CD4-positive, alpha-beta memory T cell (primary cell): ENCODE measurements around the gene MAS1L. TPM values are rescaled to one million over a fixed set of nuclear protein-coding genes. Genes with fewer than 3 reads are reported as not detected.
"Not testable (repeated sequence)": the region's sequence is repeated elsewhere in the genome, so short reads cannot be mapped to it uniquely, and the experiment has no call there.

Experiments used
- CTCF ChIA-PET: fragments of 350-600 bp; sonication (Branson Sonifier 250); formaldehyde crosslinking; loops from one replicate; lab custom pipeline; 2021; ENCODE audit warnings: inconsistent platforms; ENCODE audit not compliant: partially characterized antibody; lab: Charles Lee
- POLR2A ChIA-PET: fragments of 350-600 bp; sonication (Branson Sonifier 250); formaldehyde crosslinking; loops from one replicate; lab custom pipeline; 2021; ENCODE audit not compliant: partially characterized antibody; lab: Charles Lee
- DNase-seq, 5 donors: peaks; one replicate each; pipeline versions ENCODE4 v3.0.0 to v3.0.0-alpha.2; 2020 to 2022; ENCODE audit warnings: mixed read lengths in 1 of 5
- H3K27ac ChIP-seq: one replicate; pipeline ENCODE4 v1.7.0; 2013; ENCODE audit warnings: low read depth, low read length
- H3K27me3 ChIP-seq: 2 replicates; pipeline ENCODE4 v1.7.0; 2013; ENCODE audit warnings: mild to moderate bottlenecking, low read length, moderate library complexity; ENCODE audit not compliant: insufficient read depth
- H3K36me3 ChIP-seq: 2 replicates; pipeline ENCODE4 v1.7.0; 2013; ENCODE audit warnings: mild to moderate bottlenecking, low read length, moderate library complexity; ENCODE audit not compliant: insufficient read depth
- H3K4me1 ChIP-seq: 2 replicates; pipeline ENCODE4 v1.7.0; 2013; ENCODE audit warnings: mild to moderate bottlenecking, low read length, moderate library complexity; ENCODE audit not compliant: insufficient read depth
- H3K4me3 ChIP-seq, 2 donors: one replicate each; pipeline ENCODE4 v1.7.0; 2013; ENCODE audit warnings: low read length in 2 of 2, mild to moderate bottlenecking in 1 of 2
- H3K9me3 ChIP-seq, 2 donors: one replicate each; pipeline ENCODE4 v1.7.0; 2013; ENCODE audit warnings: low read length in 2 of 2, control low read depth in 1 of 2; ENCODE audit not compliant: control insufficient read depth in 1 of 2
- H3K27ac Mint-ChIP-seq, 7 donors: one replicate each; pipeline ENCODE4 v1.8.0; 2020 to 2021; ENCODE audit warnings: mixed read lengths in 7 of 7, mild to moderate bottlenecking in 6 of 7, inconsistent platforms in 3 of 7, moderate library complexity in 3 of 7
- H3K27me3 Mint-ChIP-seq, 2 donors: one replicate each; pipeline ENCODE4 v1.8.0; 2020 to 2021; ENCODE audit warnings: mixed read lengths in 2 of 2
- H3K36me3 Mint-ChIP-seq, 2 donors: one replicate each; pipeline ENCODE4 v1.8.0; 2020 to 2021; ENCODE audit warnings: mixed read lengths in 2 of 2, inconsistent platforms in 1 of 2, mild to moderate bottlenecking in 1 of 2
- H3K4me1 Mint-ChIP-seq, 4 donors: one replicate each; pipeline ENCODE4 v1.8.0; 2020 to 2021; ENCODE audit warnings: mixed read lengths in 4 of 4, mild to moderate bottlenecking in 1 of 4
- H3K4me3 Mint-ChIP-seq, 8 donors: one replicate each; pipeline ENCODE4 v1.8.0; 2020 to 2021; ENCODE audit warnings: mixed read lengths in 8 of 8, mild to moderate bottlenecking in 7 of 8, moderate library complexity in 6 of 8, inconsistent platforms in 3 of 8
- H3K9me3 Mint-ChIP-seq, 8 donors: one replicate each; pipeline ENCODE4 v1.8.0; 2020 to 2021; ENCODE audit warnings: mixed read lengths in 8 of 8, mild to moderate bottlenecking in 5 of 8, inconsistent platforms in 3 of 8, moderate library complexity in 1 of 8
- intact Hi-C: fragments of 100-400 bp; cut with micrococcal nuclease; formaldehyde crosslinking; loops from one replicate; pipeline ENCODE4 v1.15.1; 2023
- polyA plus RNA-seq, 2 donors: library from polyadenylated mRNA; unstranded; fragments of 300-500 nt; fragmentation: Illumina TruSeq; gene quantifications; one replicate each; pipeline ENCODE4 v1.2.3, GENCODE V29; 2021
- total RNA-seq, 2 experiments: library from RNA; stranded (reverse); gene quantifications; one replicate each; pipeline ENCODE4 v1.2.3, GENCODE V29; 2021

Gene MAS1L
- total and polyA plus RNA-seq, 4 experiments from 2014 or later: not detected

DNA sequence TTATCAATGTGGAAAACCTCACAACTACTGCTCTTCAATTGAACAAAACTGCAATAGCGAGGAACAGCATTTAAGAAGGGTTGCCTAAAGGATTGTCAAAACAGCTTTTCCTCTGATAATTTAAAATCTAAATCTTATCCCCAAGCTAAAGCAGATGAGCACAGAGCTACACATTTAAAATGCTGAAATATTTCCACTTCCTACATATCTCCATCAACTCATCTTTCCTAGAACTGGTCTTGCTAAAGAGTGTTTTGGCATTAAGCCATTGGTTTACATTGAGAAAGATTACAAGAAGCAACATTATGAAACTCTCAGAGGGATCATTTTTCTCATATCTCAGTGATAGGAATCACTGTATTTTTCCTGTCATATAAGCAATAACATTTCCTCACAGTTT is 45.0 kb downstream of the MAS1L start:
- no peaks in the 10 kb centered on the region for H3K36me3 Mint-ChIP-seq
- Histone ChIP-seq H3K4me3 (no peak overlapping the region), H3K27me3 (peaks cover 7% of the 10 kb centered on the region), H3K27ac (no peak overlapping the region), H3K36me3 (no peaks in the 10 kb centered on the region), H3K4me1 (no peaks in the 10 kb centered on the region), H3K9me3 (no peaks in the 10 kb centered on the region)
- intact Hi-C loops: no loop called here
- no peak for DNase-seq
- H3K27me3 Mint-ChIP-seq: peaks cover 35 to 48% of the 10 kb centered on the region in 2 donors
- H3K9me3 Mint-ChIP-seq: peaks cover 0 to 14% (median 3%) of the 10 kb centered on the region in 8 donors
- ChIA-PET CTCF (no interaction called here), POLR2A (no interaction called here)
- no peak overlapping the region for H3K27ac Mint-ChIP-seq
- H3K4me3 Mint-ChIP-seq: no peak overlapping the region
- H3K4me1 Mint-ChIP-seq: no peaks in the 10 kb centered on the region

- peaks cover 7% of the 10 kb centered on the region for H3K27me3 ChIP-seq
- no peak within 1 kb of the TSS for H3K4me3 Mint-ChIP-seq
- no peaks in the 10 kb centered on the region for H3K4me1 Mint-ChIP-seq
- peaks cover 0 to 7% (median 2%) of the 10 kb centered on the region in 8 donors for H3K9me3 Mint-ChIP-seq
- no peaks in the 10 kb centered on the region for H3K36me3 ChIP-seq
- H3K9me3 ChIP-seq: no peaks in the 10 kb centered on the region
- intact Hi-C loops: no loop called here
- H3K27ac Mint-ChIP-seq: peak within 1 kb of the TSS in 1 of 7 donors; percentile 20
- no peak within 1 kb of the TSS for H3K4me3 ChIP-seq
- no peaks in the 10 kb centered on the region for H3K4me1 ChIP-seq
- H3K27me3 Mint-ChIP-seq: peaks cover 20 to 29% of the 10 kb centered on the region in 2 donors
- ChIA-PET CTCF (no interaction called here), POLR2A (no interaction called here)
- no peak within 1 kb of the TSS for H3K27ac ChIP-seq
- no peak for DNase-seq
- no peaks in the 10 kb centered on the region for H3K36me3 Mint-ChIP-seq
Measured at GRCh38 chr6:29439006-29439405, 48.8 kb downstream of the MAS1L start, which contains the start of gene OR10C1. Gene OR10C1 (plus strand): TSS chr6:29439306. CDS start chr6:29440016, 710 bp downstream.

- peaks cover 0 to 10% (median 4%) of the 10 kb centered on the region in 8 donors for H3K9me3 Mint-ChIP-seq
- intact Hi-C loops: not testable (repeated sequence)
Measured at GRCh38 chr6:29436730-29437129, 51.0 kb downstream of the MAS1L start.

More at GRCh38 chr6:29436730-29437129, 51.0 kb downstream of the MAS1L start:
- H3K4me1 ChIP-seq, DNase-seq, POLR2A ChIA-PET, H3K27ac Mint-ChIP-seq, H3K4me3 ChIP-seq, H3K4me1 Mint-ChIP-seq, H3K36me3 ChIP-seq, H3K9me3 ChIP-seq, H3K36me3 Mint-ChIP-seq, H3K27ac ChIP-seq, CTCF ChIA-PET, H3K27me3 ChIP-seq, H3K4me3 Mint-ChIP-seq: not testable (repeated sequence)
- peaks cover 24 to 33% of the 10 kb centered on the region in 2 donors for H3K27me3 Mint-ChIP-seq

Other genes starting within 250 kb of the MAS1L start
- not detected for gene OR14J1, start 186.3 kb downstream of the MAS1L start, total RNA-seq
- gene OR14J1, start 186.3 kb downstream of the MAS1L start, polyA plus RNA-seq: not detected
- gene OR5V1, start 119.1 kb downstream of the MAS1L start, total RNA-seq: not detected
- gene OR5V1, start 119.1 kb downstream of the MAS1L start, polyA plus RNA-seq: not detected
- not detected for gene OR12D3, start 112.7 kb downstream of the MAS1L start, total RNA-seq
- gene OR12D3, start 112.7 kb downstream of the MAS1L start, polyA plus RNA-seq: not detected
- gene OR12D2, start 92.3 kb downstream of the MAS1L start, total RNA-seq: not detected
- gene OR12D2, start 92.3 kb downstream of the MAS1L start, polyA plus RNA-seq: not detected
- not detected for gene OR12D1, start 73.0 kb downstream of the MAS1L start, total RNA-seq
- gene OR12D1, start 73.0 kb downstream of the MAS1L start, polyA plus RNA-seq: not detected
- not detected for gene OR10C1, start 48.6 kb downstream of the MAS1L start, total RNA-seq
- gene OR10C1, start 48.6 kb downstream of the MAS1L start, polyA plus RNA-seq: not detected
- not detected for gene OR11A1, start 30.9 kb downstream of the MAS1L start, total RNA-seq
- gene OR11A1, start 30.9 kb downstream of the MAS1L start, polyA plus RNA-seq: not detected
- gene OR2H1, start 30.8 kb downstream of the MAS1L start, total RNA-seq: not detected
- not detected for gene OR2H1, start 30.8 kb downstream of the MAS1L start, polyA plus RNA-seq
- gene UBD, start 71.8 kb upstream of the MAS1L start, total RNA-seq: not detected
- not detected for gene UBD, start 71.8 kb upstream of the MAS1L start, polyA plus RNA-seq
- not detected for gene OR2H2, start 97.2 kb upstream of the MAS1L start, total RNA-seq
- gene OR2H2, start 97.2 kb upstream of the MAS1L start, polyA plus RNA-seq: not detected
- gene GABBR1, start 145.2 kb upstream of the MAS1L start, total RNA-seq: 10 to 100 TPM; 58.1 to 58.9 TPM
- gene GABBR1, start 145.2 kb upstream of the MAS1L start, polyA plus RNA-seq: 1 to 10 TPM; 1.8 to 2.4 TPM
- gene MOG, start 169.1 kb upstream of the MAS1L start, total RNA-seq: not detected
- gene MOG, start 169.1 kb upstream of the MAS1L start, polyA plus RNA-seq: not detected
- not detected for gene ZFP57, start 193.2 kb upstream of the MAS1L start, total RNA-seq
- 1 to 10 TPM; 2.4 to 3.0 TPM for gene ZFP57, start 193.2 kb upstream of the MAS1L start, polyA plus RNA-seq
- 100 to 1,000 TPM; 573 to 585 TPM for gene HLA-F, start 235.5 kb upstream of the MAS1L start, total RNA-seq
- 100 to 1,000 TPM; 379 to 418 TPM for gene HLA-F, start 235.5 kb upstream of the MAS1L start, polyA plus RNA-seq